DLD1 (cell line): Measurements from ENCODE around the gene GOLGA2.
"Not testable (repeated sequence)": the region's sequence is repeated elsewhere in the genome, so short reads cannot be mapped to it uniquely, and the experiment has no call there.

Source experiments
- in situ Hi-C: cut with HindIII; loops from 2 replicates; pipeline ENCODE4 v1.10.0; 2017; ENCODE audit warnings: low sequenced_read_pairs

Gene GOLGA2

DNA sequence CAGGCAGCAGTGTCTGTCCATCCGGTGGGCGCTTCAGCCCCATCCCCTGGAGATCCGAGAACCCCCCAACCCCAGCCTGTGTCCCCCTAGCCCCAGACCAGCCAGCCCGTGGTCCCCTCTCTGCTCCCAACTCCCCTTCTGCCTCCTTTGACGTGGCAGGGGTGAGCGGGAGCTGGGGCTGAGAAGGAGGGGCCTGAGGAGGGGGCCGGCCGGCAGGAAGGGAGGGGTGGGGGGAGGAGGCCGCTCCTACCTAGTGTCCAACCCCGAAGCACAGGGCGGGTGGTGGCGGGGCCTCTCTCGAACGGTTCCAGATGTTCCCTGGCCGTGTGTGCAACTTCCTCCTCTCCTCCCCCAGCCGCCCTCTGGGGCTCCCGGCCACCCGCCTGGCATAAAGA lies 31.0 kb downstream of the GOLGA2 start:
- in situ Hi-C loops: no loop called here

DNA sequence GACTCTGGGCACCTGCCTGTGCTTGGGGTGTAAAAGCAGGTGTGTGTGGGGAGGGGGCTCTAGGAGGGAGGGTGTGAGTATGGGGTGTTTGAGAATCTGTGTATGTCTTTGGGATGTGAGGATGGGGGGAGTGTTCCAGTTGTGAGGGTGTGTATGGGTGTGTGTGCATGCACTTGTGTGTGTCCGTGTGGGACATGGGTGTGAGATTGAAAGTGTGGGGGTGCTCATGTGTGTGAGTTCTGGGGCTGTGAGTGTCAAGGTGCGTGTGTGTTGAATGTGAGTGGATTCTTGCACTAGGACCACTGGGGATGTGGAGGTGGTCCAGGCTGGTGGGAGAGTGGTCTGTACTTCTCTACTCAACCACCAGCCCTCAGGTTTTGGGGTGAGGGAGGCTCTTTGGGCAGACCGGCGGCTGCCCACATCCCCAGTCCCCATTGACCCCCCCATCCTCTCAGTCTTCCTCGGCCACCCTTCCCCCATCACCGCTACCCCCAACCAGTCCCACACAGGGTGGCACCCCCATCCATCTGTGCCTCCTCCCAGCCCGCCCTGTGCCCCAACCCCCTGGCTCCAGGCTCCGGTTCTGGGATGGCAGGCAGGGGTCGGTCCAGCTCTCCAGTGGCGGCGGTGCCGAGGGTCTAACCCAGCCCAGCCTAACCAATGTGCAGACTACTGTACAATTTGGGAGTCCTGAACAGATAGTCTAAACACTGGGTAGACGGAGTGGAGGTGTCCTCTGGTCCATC lies 31.5 kb downstream of the GOLGA2 start:
- in situ Hi-C loops: no loop called here

DNA sequence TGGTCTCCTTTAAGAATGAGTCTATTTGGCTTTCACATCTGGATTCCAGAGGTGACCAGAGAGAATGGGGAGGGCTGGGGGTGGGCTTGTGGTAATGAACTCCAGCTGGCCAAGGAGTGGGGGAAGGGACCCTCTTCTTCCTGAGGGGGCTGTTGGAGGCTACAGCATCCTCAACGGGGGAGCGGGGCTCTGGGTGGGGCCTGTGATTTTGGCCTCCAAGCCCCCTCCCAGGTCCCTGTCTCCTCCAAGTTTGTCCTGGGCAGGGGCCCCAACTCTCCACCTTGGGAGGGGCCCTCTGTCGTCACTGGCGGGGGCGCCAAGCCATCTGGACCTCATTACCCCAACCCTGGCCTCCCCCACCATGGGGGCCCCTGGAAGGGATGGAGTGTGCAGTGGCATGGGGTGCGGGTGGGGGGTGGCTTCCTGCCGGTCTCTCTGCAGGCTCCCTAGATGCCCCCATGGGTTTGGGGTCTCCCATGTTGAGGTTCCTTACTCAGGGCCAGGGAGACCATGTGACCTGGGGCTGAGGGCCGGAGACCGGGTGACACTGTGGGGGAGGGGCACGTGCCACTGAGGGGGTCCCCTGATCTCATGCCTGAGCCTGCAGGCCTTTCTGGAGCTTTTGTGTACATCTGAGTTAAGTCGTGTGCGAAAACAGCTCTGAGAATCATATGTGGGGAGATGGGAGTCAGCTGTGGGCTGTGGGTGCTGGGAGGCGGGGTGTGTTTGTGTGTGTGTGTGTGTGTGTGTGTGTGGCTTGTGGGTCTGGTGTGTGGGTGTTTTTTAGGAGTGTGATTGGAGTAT lies 32.4 kb downstream of the GOLGA2 start:
- in situ Hi-C loops: no loop called here

DNA sequence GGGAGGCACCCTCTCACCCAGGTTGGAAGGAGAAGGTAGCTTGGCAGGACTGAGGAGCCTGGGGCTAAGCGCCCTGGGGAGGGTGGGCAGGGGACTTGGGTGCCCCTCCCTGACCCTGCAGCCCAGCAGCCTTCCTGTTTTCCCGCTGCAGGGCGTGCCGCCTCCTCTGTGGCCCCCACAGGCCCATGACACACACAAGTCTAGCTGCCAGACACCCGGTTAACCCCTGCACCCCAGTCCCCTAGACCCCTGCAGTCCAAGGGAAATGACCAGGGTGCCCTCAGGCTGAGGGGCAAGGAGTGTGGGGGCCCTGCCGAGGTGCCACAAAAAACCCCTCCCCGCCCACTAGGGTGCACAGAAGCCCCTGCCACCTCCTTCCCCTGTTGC lies 33.0 kb downstream of the GOLGA2 start:
- in situ Hi-C loops: no loop called here

DNA sequence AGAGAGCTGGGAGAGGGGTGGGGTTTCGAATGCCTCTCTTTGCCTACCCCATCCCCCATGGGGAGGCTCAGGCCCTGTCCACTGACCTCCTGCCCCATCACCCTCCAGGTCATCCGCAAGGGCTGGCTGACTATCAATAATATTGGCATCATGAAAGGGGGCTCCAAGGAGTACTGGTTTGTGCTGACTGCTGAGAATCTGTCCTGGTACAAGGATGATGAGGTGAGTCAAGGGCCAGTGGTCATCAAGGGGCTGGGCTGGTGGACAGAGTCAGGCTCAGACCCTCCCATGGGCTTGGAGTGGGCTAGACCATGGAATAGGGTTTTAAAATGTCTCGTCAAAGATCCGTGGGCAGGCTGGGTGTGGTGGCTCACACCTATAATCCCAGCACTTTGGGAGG lies 33.7 kb downstream of the GOLGA2 start:
- in situ Hi-C loops: no loop called here

DNA sequence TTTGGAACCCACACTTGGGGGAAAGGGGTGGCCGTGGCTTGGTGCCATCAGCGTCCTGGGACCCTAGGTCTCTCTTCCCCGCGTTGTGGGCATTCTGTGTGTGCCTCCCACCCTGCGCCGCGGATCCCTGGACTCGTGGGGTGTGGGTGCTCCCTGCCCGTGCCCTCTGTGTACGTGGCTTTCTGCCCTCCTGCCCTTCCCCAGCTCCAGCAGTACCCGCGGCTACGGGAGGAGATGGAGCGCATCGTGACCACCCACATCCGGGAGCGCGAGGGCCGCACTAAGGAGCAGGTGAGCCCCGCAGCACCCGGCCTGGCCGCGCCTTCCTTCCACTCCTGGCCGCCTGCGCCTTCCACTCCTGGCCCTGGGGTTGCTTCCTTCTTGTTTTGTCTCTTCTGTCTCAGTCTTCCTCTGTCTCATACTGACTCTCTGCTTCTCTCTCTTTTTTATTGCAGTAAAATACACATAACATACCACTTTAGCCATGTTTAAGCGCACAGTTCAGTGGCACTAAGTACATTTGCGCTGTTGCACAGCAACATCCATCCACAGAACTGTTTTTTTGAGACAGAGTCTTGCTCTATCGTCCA lies 41.9 kb downstream of the GOLGA2 start:
- in situ Hi-C loops: no loop called here

DNA sequence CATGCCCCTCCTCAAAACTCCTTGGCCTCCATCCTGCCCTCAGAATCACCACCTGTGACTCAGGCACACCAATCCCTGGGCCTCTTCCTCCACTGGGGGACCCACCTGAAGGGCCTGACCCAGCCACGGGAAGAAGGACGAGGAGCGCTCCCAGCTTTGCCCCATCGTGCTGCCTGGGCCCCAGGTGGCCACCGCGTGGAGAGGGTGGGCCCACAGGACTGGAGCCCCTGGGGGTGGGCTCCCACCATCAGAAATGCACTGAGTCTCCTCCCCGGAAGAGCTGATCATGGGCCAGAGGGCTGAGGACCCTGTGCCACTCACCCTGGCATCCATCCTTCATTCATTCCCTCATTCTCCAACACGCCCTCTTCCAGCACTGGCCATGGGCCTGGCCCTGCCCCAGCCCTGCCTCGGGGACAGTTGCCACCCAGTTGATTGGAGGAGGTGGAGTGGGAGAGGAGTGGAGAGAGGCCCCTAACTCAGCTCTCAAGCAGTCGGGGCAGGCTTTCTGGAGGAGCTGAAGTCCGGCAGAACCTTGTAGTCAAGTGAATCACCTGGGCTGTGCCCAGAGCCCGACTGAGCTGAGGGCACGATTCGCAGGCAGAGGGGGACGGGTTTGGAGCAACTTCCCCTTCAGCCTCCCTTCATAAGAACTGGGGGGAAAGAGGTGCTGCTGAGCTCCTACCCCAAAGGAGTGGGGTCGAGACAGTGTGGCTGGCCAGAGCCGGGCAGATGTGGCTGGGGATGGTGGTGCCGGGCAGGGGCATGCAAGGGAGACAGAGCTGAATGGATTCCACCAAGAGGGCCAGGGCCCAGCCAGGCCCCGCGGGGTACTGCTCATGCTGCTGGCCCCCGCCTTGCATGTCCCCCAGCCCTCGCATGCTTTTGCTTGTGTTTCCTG lies 43.0 kb downstream of the GOLGA2 start:
- in situ Hi-C loops: no loop called here

DNA sequence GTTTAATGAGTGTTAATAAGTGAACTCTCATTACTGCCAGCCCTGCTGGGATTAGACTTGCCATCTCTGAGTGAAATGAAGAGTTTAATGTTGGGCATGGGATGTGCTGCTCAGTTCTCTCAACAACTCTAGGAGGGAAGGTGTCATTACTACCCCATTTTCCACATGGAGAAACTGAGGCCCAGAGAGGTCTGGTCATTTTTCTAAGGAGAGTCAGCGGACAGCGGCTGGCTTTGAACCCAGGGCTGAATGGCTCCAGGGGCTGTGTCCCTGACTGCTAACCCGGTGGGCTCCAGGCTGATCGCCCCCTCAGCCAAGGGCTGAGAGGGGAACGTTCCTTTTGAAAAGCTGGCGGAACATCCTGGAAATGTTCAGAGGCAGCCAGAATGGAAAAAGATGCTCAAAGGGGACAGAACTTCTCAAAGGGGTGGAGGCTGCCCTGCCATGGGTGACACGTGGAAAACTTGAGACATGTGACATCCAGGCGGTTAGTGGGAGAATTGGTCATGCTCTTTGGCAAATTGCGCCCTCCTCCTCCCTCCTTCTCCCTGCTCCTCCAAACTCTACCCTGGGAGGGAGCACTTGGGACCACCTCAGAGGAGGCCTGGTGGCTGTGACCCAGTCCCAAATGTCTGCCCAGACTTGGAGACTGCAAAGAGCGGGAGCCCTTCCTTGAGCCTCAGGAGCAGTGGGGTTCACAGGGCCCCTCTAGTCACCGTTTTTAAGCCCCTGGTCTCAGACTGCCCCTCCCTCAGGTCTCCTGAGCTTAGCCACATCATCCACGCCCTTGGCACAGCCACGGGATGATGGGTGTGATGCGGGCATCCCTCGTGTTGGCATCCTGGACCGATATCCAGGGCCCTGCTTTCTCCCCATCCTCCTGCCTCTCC lies 43.9 kb downstream of the GOLGA2 start:
- in situ Hi-C loops: no loop called here

DNA sequence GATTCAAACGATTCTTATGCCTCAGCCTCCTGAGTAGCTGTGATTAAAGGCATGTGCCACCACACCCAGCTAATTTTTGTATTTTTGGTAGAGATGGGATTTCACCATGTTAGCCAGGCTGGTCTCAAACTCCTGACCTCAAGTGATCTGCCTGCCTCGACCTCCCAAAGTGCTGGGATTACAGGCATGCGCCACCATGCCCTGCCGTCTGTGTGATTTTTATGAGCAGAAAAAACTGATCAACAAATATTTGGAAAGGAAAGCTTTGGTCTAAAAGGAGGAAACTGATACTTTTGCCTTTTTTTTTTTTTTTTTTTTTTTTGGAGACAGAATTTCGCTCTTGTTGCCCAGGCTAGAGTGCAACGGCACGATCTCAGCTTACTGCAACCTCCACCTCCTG lies 44.9 kb downstream of the GOLGA2 start:
- in situ Hi-C loops: not testable (repeated sequence)

DNA sequence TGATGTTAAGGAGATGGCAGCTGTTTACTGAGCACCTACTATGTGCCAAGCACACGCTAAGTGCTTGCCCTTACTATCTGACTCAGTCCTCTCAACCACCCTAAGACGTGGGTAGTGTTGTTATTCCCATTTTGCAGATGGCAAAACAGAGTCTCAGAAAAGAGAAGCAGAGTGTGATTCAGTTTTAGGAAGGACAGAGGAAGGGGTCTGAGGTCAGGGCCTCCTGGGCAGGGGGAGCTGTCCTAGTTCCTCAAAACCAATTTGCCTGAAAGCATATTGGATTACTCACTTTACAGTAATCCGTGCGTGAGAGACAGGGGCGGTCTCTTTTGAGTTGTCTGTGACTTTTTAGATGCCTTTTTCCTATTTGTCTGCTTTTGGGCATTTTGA lies 49.4 kb downstream of the GOLGA2 start:
- in situ Hi-C loops: no loop called here

DNA sequence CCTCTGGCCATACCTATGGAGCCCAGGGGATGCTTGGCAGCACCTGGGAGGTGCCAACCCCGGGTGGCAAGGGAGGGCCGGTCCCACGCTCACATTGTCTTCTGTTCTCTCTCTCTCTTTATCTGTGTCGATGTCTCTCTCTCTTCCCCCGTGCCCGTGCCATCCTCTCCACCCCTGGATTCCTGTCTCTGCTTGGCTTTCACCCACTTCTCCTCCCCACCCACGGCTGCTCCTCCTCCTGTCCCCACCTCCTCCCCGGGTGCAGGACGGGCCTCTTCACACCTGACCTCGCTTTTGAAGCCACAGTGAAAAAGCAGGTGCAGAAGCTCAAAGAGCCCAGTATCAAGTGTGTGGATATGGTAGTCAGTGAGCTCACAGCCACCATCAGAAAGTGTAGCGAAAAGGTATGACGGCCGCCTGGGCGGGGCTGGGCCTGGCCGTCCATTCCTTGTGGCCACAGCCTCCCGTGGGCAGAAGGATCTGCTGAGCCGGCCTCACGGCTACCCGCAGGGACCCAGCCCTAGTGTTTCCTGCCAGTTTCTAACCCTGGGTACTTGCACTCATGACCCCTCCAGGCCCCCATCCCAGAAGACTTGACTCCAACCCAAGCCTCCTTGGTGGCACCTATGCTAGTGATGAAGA lies 49.9 kb downstream of the GOLGA2 start:
- in situ Hi-C loops: no loop called here

DNA sequence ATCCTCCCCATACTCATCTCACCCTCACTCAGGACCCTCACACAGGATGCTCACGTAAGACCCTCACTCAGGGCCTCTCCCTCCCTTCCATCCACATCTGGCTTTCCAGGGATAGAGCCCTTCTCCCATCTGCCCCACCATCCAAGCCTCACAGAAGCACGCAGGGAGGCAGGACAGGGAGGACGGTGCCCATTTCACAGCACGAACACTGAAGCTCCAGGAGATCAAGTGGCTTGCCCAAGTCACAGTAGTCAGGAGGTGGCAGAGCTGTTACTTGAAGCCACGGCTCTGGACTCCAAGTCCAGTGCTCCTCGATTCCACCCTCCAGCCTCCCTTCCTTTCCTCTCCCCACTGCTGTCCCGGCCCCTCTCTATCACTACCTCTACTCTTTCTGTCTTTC lies 50.9 kb downstream of the GOLGA2 start:
- in situ Hi-C loops: no loop called here

DNA sequence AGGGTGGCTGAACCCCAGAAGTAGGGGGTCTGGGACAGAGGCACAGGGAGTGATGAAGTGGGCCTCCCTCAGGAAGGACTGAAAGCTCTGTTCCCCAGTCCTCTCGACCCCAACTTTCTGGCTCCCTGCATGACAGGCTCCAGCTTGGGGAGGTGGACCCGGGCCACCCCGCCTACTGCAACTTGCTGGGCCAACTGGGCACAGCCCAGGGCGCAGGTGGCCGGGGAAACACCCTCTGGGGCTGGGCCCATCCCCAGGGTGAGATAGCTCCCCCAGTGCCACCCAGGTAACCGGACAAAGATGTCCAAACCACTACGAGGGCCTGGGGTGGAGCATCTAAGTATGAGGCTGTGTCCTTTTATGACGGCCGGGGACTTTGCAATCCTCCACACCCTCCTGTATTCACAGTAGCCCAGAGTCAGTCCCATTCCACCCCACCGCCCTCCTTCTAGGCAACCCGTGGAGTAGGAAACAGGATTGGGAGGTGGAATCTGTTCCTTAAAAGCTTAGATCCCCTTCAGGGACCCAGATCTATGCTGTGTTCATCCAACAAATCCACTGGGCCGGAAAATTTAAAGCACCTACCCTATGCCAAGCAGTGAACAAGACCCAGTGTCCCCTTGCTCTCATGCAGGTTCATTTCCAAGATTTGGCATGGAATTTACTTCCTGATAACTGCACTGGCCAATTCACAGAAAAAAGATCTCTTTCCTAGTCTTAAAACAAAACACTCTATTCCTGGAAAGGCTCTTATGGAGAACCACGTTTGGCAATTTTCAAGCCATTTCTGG lies 52.7 kb downstream of the GOLGA2 start:
- in situ Hi-C loops: no loop called here

DNA sequence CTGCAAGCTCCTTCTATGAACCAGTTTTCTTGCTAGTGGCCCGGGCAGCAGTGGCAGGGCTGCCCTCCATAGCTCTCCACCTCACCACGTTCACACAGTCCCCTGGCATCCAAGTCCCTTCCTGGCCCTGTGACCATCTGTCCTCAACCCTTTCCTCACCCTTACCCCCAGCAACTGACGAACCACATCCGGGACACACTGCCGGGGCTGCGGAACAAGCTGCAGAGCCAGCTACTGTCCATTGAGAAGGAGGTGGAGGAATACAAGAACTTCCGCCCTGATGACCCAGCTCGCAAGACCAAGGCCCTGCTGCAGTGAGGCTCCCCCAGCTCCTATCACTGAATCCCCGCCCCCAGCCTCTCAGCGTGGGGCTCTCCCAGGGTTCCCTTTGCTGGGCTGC lies 53.8 kb downstream of the GOLGA2 start:
- in situ Hi-C loops: no loop called here

DNA sequence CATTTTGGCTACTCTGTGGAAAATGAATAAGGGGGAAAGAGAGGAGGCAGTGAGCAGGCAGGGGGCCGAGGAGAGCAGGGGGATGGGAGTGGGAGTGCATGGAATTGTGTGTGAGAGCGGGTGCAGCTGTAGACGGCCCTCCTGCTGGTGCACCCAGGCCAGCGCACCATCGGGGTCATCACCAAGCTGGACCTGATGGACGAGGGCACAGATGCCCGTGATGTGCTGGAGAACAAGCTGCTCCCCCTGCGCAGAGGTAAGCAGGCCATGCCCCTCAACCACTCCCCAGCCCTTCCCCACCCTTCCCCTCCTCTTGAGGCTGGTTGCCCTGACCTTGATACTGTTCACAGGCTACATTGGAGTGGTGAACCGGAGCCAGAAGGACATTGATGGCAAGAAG lies 56.0 kb downstream of the GOLGA2 start:
- in situ Hi-C loops: no loop called here

DNA sequence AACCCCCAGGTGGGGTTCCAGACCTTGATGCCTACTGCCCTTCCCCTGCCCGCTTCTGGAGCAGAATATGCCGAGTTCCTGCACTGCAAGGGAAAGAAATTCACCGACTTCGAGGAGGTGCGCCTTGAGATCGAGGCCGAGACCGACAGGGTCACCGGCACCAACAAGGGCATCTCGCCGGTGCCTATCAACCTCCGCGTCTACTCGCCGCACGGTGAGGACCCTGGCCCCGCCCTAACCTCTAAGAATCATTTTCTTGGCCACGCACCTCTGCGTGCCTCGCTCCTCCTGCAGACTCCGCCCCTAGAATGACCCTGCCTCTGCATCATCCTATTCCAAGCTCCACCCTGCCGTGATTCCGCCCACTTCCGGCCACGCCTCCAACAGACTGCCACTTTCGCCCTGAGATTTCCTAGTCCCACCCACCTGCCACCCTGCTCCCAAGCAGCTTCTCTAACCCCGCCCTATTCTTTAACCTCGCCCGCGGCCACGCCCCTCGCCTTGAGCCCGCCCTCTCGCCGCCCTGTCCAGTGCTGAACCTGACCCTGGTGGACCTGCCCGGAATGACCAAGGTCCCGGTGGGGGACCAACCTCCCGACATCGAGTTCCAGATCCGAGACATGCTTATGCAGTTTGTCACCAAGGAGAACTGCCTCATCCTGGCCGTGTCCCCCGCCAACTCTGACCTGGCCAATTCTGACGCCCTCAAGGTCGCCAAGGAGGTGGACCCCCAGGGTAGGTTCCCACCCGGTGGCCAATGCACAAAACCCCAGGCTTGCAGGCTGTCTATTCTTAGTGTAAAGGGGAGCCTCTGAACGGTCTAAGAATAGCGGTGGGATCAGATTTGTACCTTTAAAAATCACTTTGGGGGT lies 57.1 kb downstream of the GOLGA2 start:
- in situ Hi-C loops: no loop called here

DNA sequence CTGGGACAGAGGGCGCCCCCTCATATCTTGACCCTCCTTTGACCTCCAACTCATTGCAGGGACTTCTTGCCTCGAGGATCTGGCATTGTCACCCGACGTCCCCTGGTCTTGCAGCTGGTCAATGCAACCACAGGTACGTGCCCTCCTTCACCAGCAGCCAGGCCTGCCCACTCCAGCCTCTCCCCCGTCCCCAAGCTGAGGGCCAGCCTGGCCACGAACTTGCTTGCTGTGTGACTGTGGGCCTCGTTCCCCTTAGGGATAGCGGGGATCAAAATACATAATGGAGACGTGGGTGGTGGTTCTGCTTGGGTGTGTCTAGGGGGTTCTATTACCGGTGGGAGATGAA lies 57.7 kb downstream of the GOLGA2 start:
- in situ Hi-C loops: no loop called here
